K562 (cell line): ENCODE results near the gene PPHLN1. TPM values are rescaled to one million over a fixed set of nuclear protein-coding genes. Genes with fewer than 3 reads are reported as not detected.

Experiments used
- ATAC-seq: fragments of 200-7000 bp; cut with Tn5 transposase; 3 replicates; pipeline ENCODE4 v1.9.1; 2020; ENCODE audit warnings: moderate library complexity
- BruUV-seq: library from RNA; stranded (reverse); fragments of 400-500 nt; replicated peaks from 2 replicates; lab custom pipeline; 2021; lab: Mats Ljungman, UMichigan
- CTCF ChIA-PET: fragments of 300-600 bp; formaldehyde crosslinking; extraction: SDS; loops from one replicate; lab custom pipeline; 2021; ENCODE audit warnings: low intra/inter-chr PET ratio; lab: Yijun Ruan, JAX
- POLR2A ChIA-PET: fragments of 300-600, 350-650 bp; sonication (Branson Sonifier 250); formaldehyde crosslinking; extraction: SDS; loops from one replicate; lab custom pipeline; 2021; ENCODE audit warnings: antibody characterized with exemption, inconsistent platforms; lab: Yijun Ruan, JAX
- DNase-seq, 4 experiments: peaks; one replicate each; pipeline versions ENCODE4 v3.0.0 to v3.0.0-alpha.2; 2011 to 2018; ENCODE audit warnings: low spot score in 3 of 4, mixed read lengths in 3 of 4; ENCODE audit errors: extremely low read depth in 1 of 4
- FAIRE-seq: peaks from 2 replicates; lab custom pipeline; 2011; peaks lifted over from hg19 to GRCh38; lab: Jason Lieb, UNC
- H2AFZ ChIP-seq: 2 replicates; pipeline ENCODE4 v1.6.0; 2011; ENCODE audit warnings: low read depth, low read length, control low read depth, inconsistent platforms
- H3K27ac ChIP-seq: fragments of 200-600 bp; 3 replicates; pipeline ENCODE4 v1.8.0; 2011; ENCODE audit warnings: low read depth, mild to moderate bottlenecking, control low read depth, inconsistent platforms, low read length, moderate library complexity, mixed read lengths; ENCODE audit errors: extremely low read depth
- H3K27me3 ChIP-seq, 2 experiments: fragments of 300-600 bp in 1 of 2; 2 replicates in 1 of 2; 3 replicates in 1 of 2; pipeline versions ENCODE4 v1.6.0 to v1.8.0; 2011; ENCODE audit warnings: inconsistent platforms in 2 of 2, low read length in 2 of 2, mild to moderate bottlenecking in 1 of 2, mixed read lengths in 1 of 2, moderate library complexity in 1 of 2; ENCODE audit not compliant: control insufficient read depth in 2 of 2, insufficient read depth in 2 of 2
- H3K36me3 ChIP-seq: fragments of 300-600 bp; 3 replicates; pipeline ENCODE4 v1.8.0; 2011; ENCODE audit warnings: mild to moderate bottlenecking, low read length, inconsistent platforms; ENCODE audit not compliant: control insufficient read depth, insufficient read depth
- H3K4me1 ChIP-seq, 2 experiments: fragments of 200-600 bp in 1 of 2; replicated peaks in 1 of 2; 2 replicates in 1 of 2; 3 replicates in 1 of 2; pipeline versions ENCODE4 v1.5.1 to v1.8.0; 2011; ENCODE audit warnings: inconsistent platforms in 2 of 2, low read length in 2 of 2, mild to moderate bottlenecking in 1 of 2, mixed read lengths in 1 of 2, moderate library complexity in 1 of 2; ENCODE audit not compliant: control insufficient read depth in 2 of 2, insufficient read depth in 2 of 2
- H3K4me2 ChIP-seq: 2 replicates; pipeline ENCODE4 v1.6.1; 2011; ENCODE audit warnings: low read length, control low read depth, inconsistent platforms, mixed read lengths; ENCODE audit not compliant: insufficient read depth
- H3K4me3 ChIP-seq: fragments of 200-600 bp; sonication (generic), shearing (Covaris generic); 2 replicates; pipeline ENCODE4 v1.5.1; 2016; ENCODE audit warnings: control low read depth, inconsistent platforms
- H3K79me2 ChIP-seq: fragments of 200-600 bp; 3 replicates; pipeline ENCODE4 v1.8.0; 2011; ENCODE audit warnings: low read length, inconsistent platforms; ENCODE audit not compliant: control insufficient read depth, insufficient read depth
- H3K9ac ChIP-seq, 2 experiments: 2 replicates each; pipeline versions ENCODE4 v1.6.0 to v1.6.1; 2011; ENCODE audit warnings: low read depth in 2 of 2, low read length in 2 of 2, control low read depth in 1 of 2, inconsistent platforms in 1 of 2, mild to moderate bottlenecking in 1 of 2, mixed read lengths in 1 of 2; ENCODE audit not compliant: insufficient read depth in 1 of 2
- H3K9me1 ChIP-seq: one replicate; pipeline ENCODE4 v1.6.0; 2011; ENCODE audit warnings: inconsistent platforms, mild to moderate bottlenecking, low read length, moderate library complexity; ENCODE audit not compliant: control insufficient read depth, insufficient read depth
- H3K9me3 ChIP-seq: replicated peaks from 2 replicates; pipeline ENCODE4 v1.5.1; 2011; ENCODE audit warnings: low read depth, low read length, inconsistent platforms; ENCODE audit not compliant: control insufficient read depth, insufficient read depth
- H4K20me1 ChIP-seq: replicated peaks from 2 replicates; pipeline ENCODE4 v1.6.1; 2011; ENCODE audit warnings: low read length, inconsistent platforms, mixed read lengths; ENCODE audit not compliant: control insufficient read depth, insufficient read depth
- CEBPB ChIP-seq: fragments of 450-650 bp; IDR thresholded peaks from 2 replicates; pipeline ENCODE4 v1.6.1; 2016; ENCODE audit warnings: missing genetic modification characterization, missing compliant biosample characterization
- CEBPG ChIP-seq, 3 experiments: fragments of 200-800 bp in 1 of 3; sonication (Bioruptor generic) in 1 of 3; sonication (generic) in 1 of 3; formaldehyde crosslinking in 1 of 3; IDR thresholded peaks in 2 of 3; conservative IDR thresholded peaks in 1 of 3; 2 replicates each; pipeline versions ENCODE4 v1.6.1 to v1.8.0; 2016 to 2022; ENCODE audit warnings: missing compliant biosample characterization in 2 of 3, missing genetic modification characterization in 2 of 3, mild to moderate bottlenecking in 1 of 3, missing genetic modification reagents in 1 of 3
- FOXJ2 ChIP-seq: fragments of 200-800 bp; sonication (Bioruptor generic); IDR thresholded peaks from 2 replicates; pipeline ENCODE4 v1.6.1; 2016; ENCODE audit warnings: missing genetic modification characterization, missing compliant biosample characterization
- RFX5 ChIP-seq: IDR thresholded peaks from 2 replicates; pipeline ENCODE4 v1.6.1; 2011; ENCODE audit warnings: low read depth, mild to moderate bottlenecking, improper control_type of control experiment, low read length
- WGBS: fragments of 100-300 bp; shearing (Covaris generic); methylation state at CpG from one replicate; pipeline ENCODE4 v1.1.6; 2016; ENCODE audit warnings: low coverage, mixed read lengths; ENCODE audit not compliant: insufficient coverage; ENCODE audit errors: missing lambda C conversion rate; 5-methylcytosine and 5-hydroxymethylcytosine counted together
- in situ Hi-C: fragments of 300-500 bp; cut with MboI; formaldehyde crosslinking; loops from 4 replicates; pipeline ENCODE4 v1.15.0; 2018; ENCODE audit warnings: inconsistent platforms, mixed read lengths
- intact Hi-C: fragments of 100-400 bp; cut with micrococcal nuclease; formaldehyde crosslinking; loops from 2 replicates; pipeline ENCODE4 v1.14.2; 2022
- polyA plus RNA-seq, 8 experiments: library from polyadenylated mRNA; depleted of rRNA in 4 of 8; stranded (reverse) in 5 of 8; unstranded in 3 of 8; fragments of >200 nt; fragmentation: Nextera tagmentation in 2 of 8; fragmentation: Illumina TruSeq in 1 of 8; extraction: Ambion mirVana in 2 of 8; extraction: Trizol in 1 of 8; gene quantifications; 2 replicates each; pipeline versions ENCODE4 v1.2.1 to v1.2.3, GENCODE V29; 2011 to 2014; ENCODE audit warnings: inconsistent platforms in 1 of 8, missing spikeins in 1 of 8
- total RNA-seq, 7 experiments: library from RNA; depleted of rRNA in 6 of 7; stranded (reverse); fragments of >200 nt in 6 of 7; fragmentation: Illumina TruSeq in 2 of 7; extraction: Trizol in 2 of 7; gene quantifications; 2 replicates each; pipeline versions ENCODE4 v1.2.1 to v1.2.3, GENCODE V29; 2011 to 2021; ENCODE audit warnings: low replicate concordance in 1 of 7
- TF ChIP-seq, protein P1 (sequence below): fragments of 450-650 bp; IDR thresholded peaks from 2 replicates; pipeline ENCODE4 v1.6.1; 2016; ENCODE audit warnings: borderline replicate concordance

The PPHLN1 gene
- total and polyA plus RNA-seq, 9 of the 15 experiments (the other 6 are each of a cell fraction or from before 2014, with no cell fraction given), result 66.3 to 112 (median 93.6) TPM

DNA sequence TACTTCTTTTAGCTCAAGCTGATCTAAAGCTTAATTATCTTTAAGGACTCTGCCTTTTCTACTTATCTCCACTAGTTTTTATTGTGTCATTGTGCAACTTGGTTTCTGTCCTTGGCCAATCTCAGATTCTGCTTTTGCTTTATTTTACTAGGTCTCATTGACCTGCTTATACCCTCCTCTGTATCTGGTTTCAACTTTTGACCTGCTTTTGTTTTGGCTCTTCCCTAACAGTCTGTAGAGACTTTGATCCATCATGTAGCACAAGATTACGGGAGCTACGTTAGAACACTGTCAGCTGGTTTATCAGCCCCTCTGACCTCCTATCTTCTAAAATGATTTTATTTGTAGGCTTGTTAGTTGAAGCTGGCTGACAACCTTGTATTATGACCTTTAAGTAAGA is 43.7 kb upstream of the PPHLN1 start:
- peaks cover 0 to 3% of the 10 kb centered on the region in 2 experiments; a peak in 1 of 5 replicates for H3K4me1 ChIP-seq
- POLR2A ChIA-PET, result interaction anchor here (0.6 kb wide), 1 partner anchor 295 kb away, joined by 3 read pairs; no protein-coding TSS in a partner anchor

GRCh38 chr12:42283739-42284138 is 42.2 kb upstream of the PPHLN1 start:
- no peaks in the 10 kb centered on the region for H3K36me3 ChIP-seq
- CTCF ChIA-PET, result no interaction called here
- FAIRE-seq, result no peak
- BruUV-seq, result no TSS peak
- H3K9me1 ChIP-seq, result no peaks in the 10 kb centered on the region
- intact Hi-C loops (no loop called here), in situ Hi-C loops (no loop called here)
- no peak overlapping the region for H3K4me3 ChIP-seq
- POLR2A ChIA-PET, result interaction anchor here (1.8 kb wide), 1 partner anchor 10 kb away, joined by 5 read pairs; no protein-coding TSS in a partner anchor
- H3K27me3 ChIP-seq, result peaks cover 15 to 25% of the 10 kb centered on the region in 2 experiments; a peak in 4 of 5 replicates
- TF ChIP-seq RFX5 (no peak), CEBPG (CRISPR knock-in tag; IDR thresholded peaks at IDR 0.05) (no peak), CEBPG (tag; conservative IDR thresholded peaks at IDR 0.05 in 1 of 2, IDR thresholded peaks at IDR 0.05 in 1 of 2) (0 out of 4 replicates have a peak, but pooled peaks of 1 of the 2 experiments have one; percentile 36), FOXJ2 (tag) (no peak), CEBPB (tag) (peak; percentile 71)
- no peak overlapping the region for H3K4me2 ChIP-seq
- H3K27ac ChIP-seq, result no peak overlapping the region
- H3K4me1 ChIP-seq, result peaks cover 0 to 3% of the 10 kb centered on the region in 2 experiments; a peak in 2 of 5 replicates
- H3K79me2 ChIP-seq, result no peaks in the 10 kb centered on the region
- H4K20me1 ChIP-seq, result no peaks in the 10 kb centered on the region
- H2AFZ ChIP-seq, result no peak overlapping the region
- H3K9ac ChIP-seq, result no peak overlapping the region
- no peak for DNase-seq
- H3K9me3 ChIP-seq, result no peaks in the 10 kb centered on the region
- ATAC-seq, result no peak

More for the DNA sequence above, 43.7 kb upstream of the PPHLN1 start:
- H4K20me1 ChIP-seq, result no peaks in the 10 kb centered on the region
- H3K9me1 ChIP-seq, result no peaks in the 10 kb centered on the region
- no peaks in the 10 kb centered on the region for H3K9me3 ChIP-seq
- intact Hi-C loops, result no loop called here
- H3K4me3 ChIP-seq, result no peak overlapping the region
- no peak for ATAC-seq
- no peak overlapping the region for H3K4me2 ChIP-seq
- no peak overlapping the region for H3K27ac ChIP-seq
- in situ Hi-C loops, result no loop called here
- H3K27me3 ChIP-seq, result peaks cover 7 to 11% of the 10 kb centered on the region in 2 experiments; a peak in 4 of 5 replicates
- no TSS peak for BruUV-seq
- CTCF ChIA-PET, result no interaction called here
- no peaks in the 10 kb centered on the region for H3K79me2 ChIP-seq
- H3K36me3 ChIP-seq, result no peaks in the 10 kb centered on the region
- no peak overlapping the region for H3K9ac ChIP-seq
- 0% methylated on average over 2 of the region's 2 CpGs for WGBS
- no peak for FAIRE-seq
- no peak for DNase-seq
- TF ChIP-seq, protein P1, sequence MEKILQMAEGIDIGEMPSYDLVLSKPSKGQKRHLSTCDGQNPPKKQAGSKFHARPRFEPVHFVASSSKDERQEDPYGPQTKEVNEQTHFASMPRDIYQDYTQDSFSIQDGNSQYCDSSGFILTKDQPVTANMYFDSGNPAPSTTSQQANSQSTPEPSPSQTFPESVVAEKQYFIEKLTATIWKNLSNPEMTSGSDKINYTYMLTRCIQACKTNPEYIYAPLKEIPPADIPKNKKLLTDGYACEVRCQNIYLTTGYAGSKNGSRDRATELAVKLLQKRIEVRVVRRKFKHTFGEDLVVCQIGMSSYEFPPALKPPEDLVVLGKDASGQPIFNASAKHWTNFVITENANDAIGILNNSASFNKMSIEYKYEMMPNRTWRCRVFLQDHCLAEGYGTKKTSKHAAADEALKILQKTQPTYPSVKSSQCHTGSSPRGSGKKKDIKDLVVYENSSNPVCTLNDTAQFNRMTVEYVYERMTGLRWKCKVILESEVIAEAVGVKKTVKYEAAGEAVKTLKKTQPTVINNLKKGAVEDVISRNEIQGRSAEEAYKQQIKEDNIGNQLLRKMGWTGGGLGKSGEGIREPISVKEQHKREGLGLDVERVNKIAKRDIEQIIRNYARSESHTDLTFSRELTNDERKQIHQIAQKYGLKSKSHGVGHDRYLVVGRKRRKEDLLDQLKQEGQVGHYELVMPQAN, result no peak
- TF ChIP-seq CEBPB (tag), result peak; percentile 42; the same call in 1 of the 2 replicates
- H2AFZ ChIP-seq, result no peak overlapping the region
